Endothelial cell of umbilical vein (primary cell): Measurements from ENCODE around the gene MMP23B. TPM values are rescaled to one million over a fixed set of nuclear protein-coding genes. Genes with fewer than 3 reads are reported as not detected.

Experiments used
- BruUV-seq: library from RNA; stranded (reverse); fragments of 400-500 nt; replicated peaks from 2 replicates; lab custom pipeline; 2021; lab: Mats Ljungman, UMichigan
- CTCF ChIA-PET: fragments of 300-600, 350-600 bp; sonication (Branson Sonifier 250); formaldehyde crosslinking; loops from one replicate; lab custom pipeline; 2021; ENCODE audit warnings: antibody characterized with exemption, inconsistent platforms; lab: Charles Lee
- POLR2A ChIA-PET: fragments of 300-600, 350-600 bp; sonication (Branson Sonifier 250); formaldehyde crosslinking; loops from one replicate; lab custom pipeline; 2021; ENCODE audit warnings: antibody characterized with exemption, inconsistent platforms; lab: Charles Lee
- DNase-seq: peaks from one replicate; pipeline ENCODE4 v3.0.0-alpha.2; 2011; ENCODE audit warnings: low read depth, low spot score
- FAIRE-seq: peaks from 2 replicates; lab custom pipeline; 2011; peaks lifted over from hg19 to GRCh38; lab: Jason Lieb, UNC
- H2AFZ ChIP-seq: 2 replicates; pipeline ENCODE4 v1.6.0; 2012; ENCODE audit warnings: low read depth, low read length, control low read depth, inconsistent platforms
- H3K27ac ChIP-seq: 2 replicates; pipeline ENCODE4 v1.5.1; 2011; ENCODE audit warnings: low read depth, mild to moderate bottlenecking, control low read depth, low read length, moderate library complexity; ENCODE audit not compliant: insufficient read depth
- H3K27me3 ChIP-seq, 2 experiments: 2 replicates each; pipeline versions ENCODE4 v1.6.0 to v1.6.1; 2011; ENCODE audit warnings: low read length in 2 of 2, mixed read lengths in 1 of 2; ENCODE audit not compliant: control insufficient read depth in 2 of 2, insufficient read depth in 2 of 2
- H3K36me3 ChIP-seq, 2 experiments: 2 replicates in 1 of 2; 3 replicates in 1 of 2; pipeline ENCODE4 v1.5.1; 2011; ENCODE audit warnings: low read length in 2 of 2, mild to moderate bottlenecking in 1 of 2, moderate library complexity in 1 of 2; ENCODE audit not compliant: control insufficient read depth in 2 of 2, insufficient read depth in 2 of 2; ENCODE audit errors: extremely low read depth in 1 of 2
- H3K4me1 ChIP-seq: 3 replicates; pipeline ENCODE4 v1.5.1; 2011; ENCODE audit warnings: mild to moderate bottlenecking, low read length; ENCODE audit not compliant: control insufficient read depth, insufficient read depth; ENCODE audit errors: extremely low read depth
- H3K4me2 ChIP-seq: 2 replicates; pipeline ENCODE4 v1.6.1; 2011; ENCODE audit warnings: low read length, control low read depth, mixed read lengths; ENCODE audit not compliant: insufficient read depth
- H3K4me3 ChIP-seq, 3 experiments: fragments of 200-600 bp in 1 of 3; sonication (generic), shearing (Covaris generic) in 1 of 3; replicated peaks in 1 of 3; 2 replicates each; pipeline ENCODE4 v1.5.1; 2011 to 2016; ENCODE audit warnings: control low read depth in 3 of 3, low read length in 3 of 3, mild to moderate bottlenecking in 2 of 3, inconsistent platforms in 1 of 3, low read depth in 1 of 3, moderate library complexity in 1 of 3; ENCODE audit not compliant: insufficient read depth in 1 of 3
- H3K79me2 ChIP-seq: 2 replicates; pipeline ENCODE4 v1.6.0; 2012; ENCODE audit warnings: low read length, inconsistent platforms; ENCODE audit not compliant: control insufficient read depth, insufficient read depth
- H3K9ac ChIP-seq: replicated peaks from 2 replicates; pipeline ENCODE3; 2011; ENCODE audit warnings: low read length, control low read depth; ENCODE audit not compliant: insufficient read depth; ENCODE audit errors: extremely low read depth
- H3K9me1 ChIP-seq: replicated peaks from 3 replicates; pipeline ENCODE4 v1.6.0; 2011; ENCODE audit warnings: mild to moderate bottlenecking, low read length; ENCODE audit not compliant: control insufficient read depth, insufficient read depth; ENCODE audit errors: extremely low read depth
- H3K9me3 ChIP-seq: replicated peaks from 2 replicates; pipeline ENCODE4 v1.5.1; 2012; ENCODE audit warnings: low read length, inconsistent platforms; ENCODE audit not compliant: control insufficient read depth, insufficient read depth
- H4K20me1 ChIP-seq: replicated peaks from 2 replicates; pipeline ENCODE3; 2011; ENCODE audit warnings: mild to moderate bottlenecking, low read length; ENCODE audit not compliant: control insufficient read depth, insufficient read depth; ENCODE audit errors: extremely low read depth
- EZH2 ChIP-seq: IDR thresholded peaks from 2 replicates; pipeline ENCODE4 v1.6.1; 2012; ENCODE audit warnings: borderline replicate concordance, low read depth, mild to moderate bottlenecking, moderate library complexity, low read length, inconsistent platforms; ENCODE audit not compliant: severe bottlenecking
- FOS ChIP-seq: IDR thresholded peaks from 2 replicates; pipeline ENCODE4 v1.6.1; 2011; ENCODE audit warnings: mild to moderate bottlenecking, low read length, moderate library complexity, borderline replicate concordance; ENCODE audit not compliant: insufficient read depth
- GATA2 ChIP-seq: IDR thresholded peaks from 2 replicates; pipeline ENCODE4 v1.7.0; 2011; ENCODE audit warnings: low read depth, mild to moderate bottlenecking, moderate library complexity, mixed read lengths, low read length; ENCODE audit not compliant: insufficient read length, insufficient read depth
- JUN ChIP-seq: IDR thresholded peaks from 2 replicates; pipeline ENCODE4 v1.6.1; 2011; ENCODE audit warnings: borderline replicate concordance, low read depth; ENCODE audit not compliant: insufficient read length, insufficient read depth
- MYC ChIP-seq: IDR thresholded peaks from one replicate; pipeline ENCODE4 v1.6.1; 2011; ENCODE audit warnings: mild to moderate bottlenecking, low read depth, low read length
- POLR2A ChIP-seq: IDR thresholded peaks from 2 replicates; pipeline ENCODE4 v1.6.1; 2012; ENCODE audit warnings: low read depth, mild to moderate bottlenecking, control low read depth, low read length
- POLR2AphosphoS5 ChIP-seq: IDR thresholded peaks from 2 replicates; pipeline ENCODE4 v1.6.1; 2012; ENCODE audit warnings: low read depth, mild to moderate bottlenecking, control low read depth, low read length, moderate library complexity; ENCODE audit not compliant: insufficient read depth
- dilution Hi-C: fragments of 300-500 bp; cut with MboI; formaldehyde crosslinking; loops from one replicate; pipeline ENCODE4 v1.15.0; 2019; ENCODE audit warnings: low sequenced_read_pairs; ENCODE audit not compliant: extremely low pct_ligation_motif_present
- intact Hi-C: fragments of 100-400 bp; cut with micrococcal nuclease; formaldehyde crosslinking; loops from one replicate; pipeline ENCODE4 v1.10.0; 2022
- polyA plus RNA-seq, 4 experiments: library from polyadenylated mRNA; depleted of rRNA in 3 of 4; stranded (reverse) in 3 of 4; unstranded in 1 of 4; fragments of >200 nt; gene quantifications; 2 replicates each; pipeline versions ENCODE4 v1.2.1 to v1.2.3, GENCODE V29; 2011 to 2012; ENCODE audit warnings: missing spikeins in 1 of 4
- total RNA-seq: library from RNA; stranded (reverse); gene quantifications from 2 replicates; pipeline ENCODE4 v1.2.3, GENCODE V29; 2021
- TF ChIP-seq, protein P1 (sequence below), 2 donors: IDR thresholded peaks; 1 replicate in 1 of 2; 2 replicates in 1 of 2; pipeline ENCODE4 v1.5.1; 2011; ENCODE audit warnings: low read length in 2 of 2, mild to moderate bottlenecking in 2 of 2, moderate library complexity in 2 of 2, control low read depth in 1 of 2, inconsistent platforms in 1 of 2, low read depth in 1 of 2; ENCODE audit not compliant: insufficient read depth in 1 of 2; ENCODE audit errors: extremely low read depth in 1 of 2
- TF ChIP-seq, protein P2 (sequence below): IDR thresholded peaks from 2 replicates; pipeline ENCODE4 v1.6.1; 2011; ENCODE audit not compliant: insufficient read depth, insufficient read length

The MMP23B gene
- total and polyA plus RNA-seq, 2 donors (not counting 3 experiments of a cell fraction or from before 2014, with no cell fraction given), result 0.62 to 5.3 TPM

GRCh38 chr1:1669468-1670440 is 37.8 kb downstream of the MMP23B start:
- peaks cover 0 to 35% of the 10 kb centered on the region in 2 experiments for H3K36me3 ChIP-seq

More at GRCh38 chr1:1669468-1670440, 37.8 kb downstream of the MMP23B start:
- intact Hi-C loops, result no loop called here
- no peak overlapping the region for H3K9ac ChIP-seq
- POLR2A ChIA-PET, result no interaction called here
- no peak overlapping the region for H2AFZ ChIP-seq
- TF ChIP-seq GATA2 (no peak), MYC (no peak), FOS (no peak), POLR2AphosphoS5 (no peak), POLR2A (no peak), JUN (no peak), EZH2 (no peak)
- TF ChIP-seq, protein P1, sequence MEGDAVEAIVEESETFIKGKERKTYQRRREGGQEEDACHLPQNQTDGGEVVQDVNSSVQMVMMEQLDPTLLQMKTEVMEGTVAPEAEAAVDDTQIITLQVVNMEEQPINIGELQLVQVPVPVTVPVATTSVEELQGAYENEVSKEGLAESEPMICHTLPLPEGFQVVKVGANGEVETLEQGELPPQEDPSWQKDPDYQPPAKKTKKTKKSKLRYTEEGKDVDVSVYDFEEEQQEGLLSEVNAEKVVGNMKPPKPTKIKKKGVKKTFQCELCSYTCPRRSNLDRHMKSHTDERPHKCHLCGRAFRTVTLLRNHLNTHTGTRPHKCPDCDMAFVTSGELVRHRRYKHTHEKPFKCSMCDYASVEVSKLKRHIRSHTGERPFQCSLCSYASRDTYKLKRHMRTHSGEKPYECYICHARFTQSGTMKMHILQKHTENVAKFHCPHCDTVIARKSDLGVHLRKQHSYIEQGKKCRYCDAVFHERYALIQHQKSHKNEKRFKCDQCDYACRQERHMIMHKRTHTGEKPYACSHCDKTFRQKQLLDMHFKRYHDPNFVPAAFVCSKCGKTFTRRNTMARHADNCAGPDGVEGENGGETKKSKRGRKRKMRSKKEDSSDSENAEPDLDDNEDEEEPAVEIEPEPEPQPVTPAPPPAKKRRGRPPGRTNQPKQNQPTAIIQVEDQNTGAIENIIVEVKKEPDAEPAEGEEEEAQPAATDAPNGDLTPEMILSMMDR (IDR thresholded peaks at IDR 0.05; ENCODE audit: extremely low read depth in 1 of 2, insufficient read depth in 1 of 2, low read depth in 1 of 2, low read length in 2 of 2), result no peak
- TF ChIP-seq, protein P2, sequence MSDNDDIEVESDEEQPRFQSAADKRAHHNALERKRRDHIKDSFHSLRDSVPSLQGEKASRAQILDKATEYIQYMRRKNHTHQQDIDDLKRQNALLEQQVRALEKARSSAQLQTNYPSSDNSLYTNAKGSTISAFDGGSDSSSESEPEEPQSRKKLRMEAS, result no peak
- FAIRE-seq (no peak), DNase-seq (no peak)
- H3K9me3 ChIP-seq, result no peaks in the 10 kb centered on the region
- no peaks in the 10 kb centered on the region for H3K27me3 ChIP-seq
- no peak overlapping the region for H3K4me3 ChIP-seq
- H3K79me2 ChIP-seq, result no peaks in the 10 kb centered on the region
- dilution Hi-C loops, result no loop called here
- CTCF ChIA-PET, result no interaction called here
- H3K27ac ChIP-seq, result no peak overlapping the region
- H3K9me1 ChIP-seq, result no peaks in the 10 kb centered on the region
- H3K4me2 ChIP-seq, result no peak overlapping the region
- no peaks in the 10 kb centered on the region for H4K20me1 ChIP-seq
- BruUV-seq, result no TSS peak
- no peaks in the 10 kb centered on the region for H3K4me1 ChIP-seq
